ENCODE data around the gene GPHN.

DNA sequence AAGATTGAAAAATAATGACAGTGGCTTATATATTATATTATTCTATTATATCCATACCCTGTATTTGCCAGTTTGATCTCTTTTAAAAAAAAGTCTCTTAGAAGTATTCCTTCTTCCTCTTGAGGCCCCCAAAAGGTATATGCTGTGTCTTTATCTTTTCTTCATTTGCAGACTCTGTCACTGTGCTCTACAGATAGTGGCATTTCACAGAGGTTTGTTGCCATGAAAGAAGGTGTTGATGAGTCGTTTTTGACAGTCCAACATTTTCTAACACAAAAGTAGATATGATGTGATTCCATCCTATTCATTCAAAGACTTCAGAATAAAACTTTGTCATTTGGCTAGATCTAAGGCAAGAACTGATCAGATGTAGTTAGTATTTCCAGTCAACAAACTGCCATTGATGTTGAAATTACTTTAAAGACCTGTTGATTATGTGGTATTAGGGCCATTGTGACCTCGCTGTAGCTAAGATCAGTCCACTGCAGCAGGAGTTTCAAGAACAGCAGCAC, 22.0 kb upstream of the GPHN start, which contains the start of gene CCDC196:
- TF ChIP-seq, protein P1, sequence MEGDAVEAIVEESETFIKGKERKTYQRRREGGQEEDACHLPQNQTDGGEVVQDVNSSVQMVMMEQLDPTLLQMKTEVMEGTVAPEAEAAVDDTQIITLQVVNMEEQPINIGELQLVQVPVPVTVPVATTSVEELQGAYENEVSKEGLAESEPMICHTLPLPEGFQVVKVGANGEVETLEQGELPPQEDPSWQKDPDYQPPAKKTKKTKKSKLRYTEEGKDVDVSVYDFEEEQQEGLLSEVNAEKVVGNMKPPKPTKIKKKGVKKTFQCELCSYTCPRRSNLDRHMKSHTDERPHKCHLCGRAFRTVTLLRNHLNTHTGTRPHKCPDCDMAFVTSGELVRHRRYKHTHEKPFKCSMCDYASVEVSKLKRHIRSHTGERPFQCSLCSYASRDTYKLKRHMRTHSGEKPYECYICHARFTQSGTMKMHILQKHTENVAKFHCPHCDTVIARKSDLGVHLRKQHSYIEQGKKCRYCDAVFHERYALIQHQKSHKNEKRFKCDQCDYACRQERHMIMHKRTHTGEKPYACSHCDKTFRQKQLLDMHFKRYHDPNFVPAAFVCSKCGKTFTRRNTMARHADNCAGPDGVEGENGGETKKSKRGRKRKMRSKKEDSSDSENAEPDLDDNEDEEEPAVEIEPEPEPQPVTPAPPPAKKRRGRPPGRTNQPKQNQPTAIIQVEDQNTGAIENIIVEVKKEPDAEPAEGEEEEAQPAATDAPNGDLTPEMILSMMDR (IDR thresholded peaks at IDR 0.05): no peak
- no peak for TF ChIP-seq POLR2AphosphoS5 (IDR thresholded peaks at IDR 0.05)
- no peak for TF ChIP-seq EP300 (IDR thresholded peaks at IDR 0.05)

All from upper lobe of left lung (tissue), 4 donors.